GM18907 (cell line): ENCODE results near the gene TMEM242.
"Not testable (repeated sequence)": the region's sequence is repeated elsewhere in the genome, so short reads cannot be mapped to it uniquely, and the experiment has no call there.

ENCODE experiments used
- ATAC-seq: cut with Tn5 transposase; IDR thresholded peaks from one replicate; pipeline ENCODE4 v1.9.1; 2021; ENCODE audit warnings: mild to moderate bottlenecking, moderate library complexity; ENCODE audit not compliant: unreplicated experiment

The TMEM242 gene

GRCh38 chr6:157325069-157325805 lies 1.9 kb upstream of the TMEM242 start:
- no peak for ATAC-seq

DNA sequence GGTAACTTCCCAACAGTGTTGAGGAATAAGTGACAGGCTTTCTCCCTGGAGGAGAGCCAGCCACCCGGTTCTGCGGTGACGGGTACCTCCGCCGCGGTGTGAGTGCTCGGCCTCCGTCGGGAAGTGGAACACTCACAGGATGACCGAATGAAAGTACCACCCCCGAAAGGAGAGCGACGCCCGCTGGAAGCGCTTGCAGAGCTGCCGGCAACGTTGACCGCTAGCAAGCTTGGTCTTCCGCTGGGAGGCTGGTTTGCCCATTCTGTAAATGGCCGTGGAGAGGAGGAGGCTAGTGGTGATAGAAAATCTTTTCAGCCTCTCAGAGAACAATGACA lies 614 bp upstream of the TMEM242 start:
- peak; percentile 44 for ATAC-seq

DNA sequence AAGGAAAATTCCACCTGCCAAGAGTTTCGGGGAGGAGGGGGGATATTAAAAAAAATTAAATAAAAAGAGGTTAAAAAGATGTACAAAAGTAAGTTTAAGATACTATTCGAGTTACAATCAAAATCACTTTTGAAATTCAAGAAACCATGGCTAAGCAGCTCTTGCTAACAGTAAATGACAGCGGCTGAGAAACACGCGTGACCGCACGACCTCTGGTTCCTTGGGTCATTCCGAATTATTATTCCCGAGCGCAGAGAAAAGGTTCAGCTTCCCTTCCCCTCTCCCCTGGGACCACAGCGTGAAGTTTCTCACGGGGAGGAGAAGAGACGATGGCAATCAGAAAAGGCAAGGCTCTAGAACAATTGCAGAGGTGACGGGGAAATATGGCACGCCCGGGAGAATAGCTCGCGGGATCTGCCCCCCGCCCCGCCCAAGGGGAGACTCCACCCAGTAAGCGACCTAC lies 496 bp downstream of the TMEM242 start:
- no peak for ATAC-seq

DNA sequence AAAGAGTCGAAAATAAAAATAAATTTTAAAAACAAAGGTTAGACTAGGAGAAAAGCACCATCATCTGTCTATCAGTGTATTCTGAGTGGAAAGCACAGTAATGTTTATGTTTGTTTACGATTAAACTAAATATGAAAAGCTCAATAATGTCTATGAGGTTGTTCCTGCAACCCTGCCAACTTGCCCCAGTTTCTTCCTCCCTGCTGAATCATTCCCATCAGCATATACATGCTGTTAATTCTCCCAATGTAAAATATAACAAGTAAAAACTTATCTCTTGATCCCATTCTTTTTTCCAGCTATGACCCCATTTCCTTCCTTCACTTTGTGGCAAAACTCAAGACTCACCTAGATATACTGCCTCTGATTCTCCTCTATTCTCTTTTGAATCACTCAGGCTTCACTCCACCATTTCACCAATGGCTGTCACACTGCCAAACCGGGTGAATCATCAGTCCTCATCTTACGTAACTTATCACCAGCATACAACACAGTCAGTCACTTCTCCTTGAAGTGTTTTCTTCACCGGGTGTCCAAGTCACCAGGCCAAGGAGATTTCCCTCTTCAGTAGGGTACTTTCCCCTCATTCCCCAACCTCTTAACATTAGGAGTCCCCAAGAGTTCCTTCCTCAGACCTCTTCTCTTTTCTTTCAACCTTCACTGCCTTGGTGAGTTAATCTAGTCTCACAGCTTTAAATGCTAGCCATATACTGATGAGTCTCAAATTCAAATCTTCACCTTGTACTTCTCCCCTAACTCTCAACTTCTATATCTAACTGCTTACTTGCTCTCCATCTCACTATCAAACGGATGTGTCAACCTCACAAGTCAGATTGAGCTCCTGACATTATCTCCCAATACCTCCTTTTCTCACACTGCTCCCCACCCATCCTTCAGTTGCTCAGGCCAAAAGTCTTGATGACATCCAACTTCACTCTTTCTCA lies 6.2 kb downstream of the TMEM242 start:
- ATAC-seq = no peak

DNA sequence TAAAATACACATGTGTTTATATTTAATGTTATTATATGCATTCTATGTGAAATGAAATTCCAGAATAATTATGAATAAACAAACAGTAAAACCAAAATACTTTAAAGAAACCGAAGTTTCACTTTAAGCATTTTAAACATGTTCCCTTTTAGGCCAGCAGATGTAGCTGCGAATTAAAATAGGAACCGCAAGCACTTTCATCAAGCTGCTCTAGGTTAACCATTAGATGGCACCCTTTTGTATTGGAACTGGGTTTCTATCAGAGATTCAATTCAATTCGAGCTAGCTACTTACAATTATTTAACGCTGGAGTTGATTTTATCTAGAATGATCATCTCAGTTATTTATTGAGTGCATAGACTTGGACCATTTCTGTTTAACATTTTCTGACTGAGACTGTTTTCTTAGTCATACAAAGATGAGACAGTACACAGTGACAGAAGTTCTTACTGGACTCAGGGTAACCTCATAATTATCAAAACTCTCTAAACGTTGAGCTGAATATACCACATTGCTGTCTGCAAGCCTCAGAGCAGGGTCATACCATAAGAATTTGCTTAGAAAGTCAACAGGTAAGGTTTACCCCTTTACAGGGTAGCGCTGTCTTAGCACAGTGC lies 8.5 kb downstream of the TMEM242 start:
- peak; percentile 84 for ATAC-seq

DNA sequence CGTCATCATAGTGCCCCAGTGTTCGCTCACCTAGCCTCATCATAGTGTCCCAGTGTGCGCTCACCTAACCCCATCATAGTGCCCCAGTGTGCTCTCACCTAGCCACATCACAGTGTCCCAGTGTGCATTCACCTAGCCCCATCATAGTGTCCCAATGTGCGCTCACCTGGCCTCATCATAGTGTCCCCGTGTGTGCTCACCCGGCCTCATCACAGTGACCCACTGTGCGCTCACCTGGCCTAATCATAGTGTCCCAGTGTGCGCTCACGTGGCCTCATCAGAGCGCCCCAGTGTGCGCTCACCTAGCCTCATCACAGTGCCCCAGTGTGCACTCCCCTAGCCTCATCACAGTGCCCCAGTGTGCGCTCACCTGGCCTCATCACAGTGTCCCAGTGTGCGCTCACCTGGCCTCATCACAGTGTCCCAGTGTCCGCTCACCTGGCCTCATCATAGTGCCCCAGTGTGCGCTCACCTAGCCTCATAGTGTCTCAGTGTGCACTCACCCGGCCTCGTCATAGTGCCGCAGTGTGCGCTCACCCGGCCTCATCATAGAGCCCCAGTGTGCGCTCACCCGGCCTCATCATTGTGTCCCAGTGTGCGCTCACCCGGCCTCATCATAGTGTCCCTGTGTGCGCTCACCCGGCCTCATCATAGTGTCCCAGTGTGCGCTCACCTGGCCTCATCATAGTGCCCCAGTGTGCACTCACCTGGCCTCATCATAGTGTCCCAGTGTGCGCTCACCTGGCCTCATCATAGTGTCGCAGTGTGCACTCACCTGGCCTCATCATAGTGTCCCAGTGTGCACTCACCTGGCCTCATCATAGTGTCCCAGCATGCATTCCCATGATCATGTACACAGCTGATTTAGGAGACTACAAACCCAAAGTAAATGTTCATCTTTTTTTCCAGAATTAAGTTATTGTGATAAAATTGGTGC lies 9.5 kb downstream of the TMEM242 start:
- no peak for ATAC-seq

- no peak for ATAC-seq
Measured at GRCh38 chr6:157312757-157313156, 10.6 kb downstream of the TMEM242 start.

- not testable (repeated sequence) for ATAC-seq
Measured at GRCh38 chr6:157310693-157311092, 12.6 kb downstream of the TMEM242 start.

DNA sequence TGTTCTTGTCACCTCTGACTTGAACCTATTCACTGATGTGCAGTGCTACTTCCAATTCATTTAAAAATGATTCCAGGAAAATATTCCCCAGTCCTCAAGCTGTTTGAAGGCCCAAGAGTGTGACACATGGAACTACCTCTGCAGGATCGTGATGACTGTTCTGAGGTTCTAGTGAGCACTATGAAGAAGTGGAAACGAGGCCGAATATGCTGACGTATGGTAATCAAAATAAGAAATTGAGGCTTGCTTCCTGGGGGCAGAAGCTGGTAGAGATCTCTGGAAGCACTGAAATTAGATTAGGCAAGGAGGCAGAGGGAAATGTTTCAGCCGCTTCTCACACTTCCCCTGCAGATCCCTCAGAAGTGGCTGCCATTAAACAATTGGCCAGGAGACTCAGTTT lies 15.7 kb downstream of the TMEM242 start:
- ATAC-seq = no peak

GRCh38 chr6:157305670-157306653 lies 17.4 kb downstream of the TMEM242 start:
- no peak for ATAC-seq

GRCh38 chr6:157304899-157305663 lies 18.2 kb downstream of the TMEM242 start:
- ATAC-seq = no peak

GRCh38 chr6:157302736-157303135 lies 20.6 kb downstream of the TMEM242 start:
- ATAC-seq = no peak

DNA sequence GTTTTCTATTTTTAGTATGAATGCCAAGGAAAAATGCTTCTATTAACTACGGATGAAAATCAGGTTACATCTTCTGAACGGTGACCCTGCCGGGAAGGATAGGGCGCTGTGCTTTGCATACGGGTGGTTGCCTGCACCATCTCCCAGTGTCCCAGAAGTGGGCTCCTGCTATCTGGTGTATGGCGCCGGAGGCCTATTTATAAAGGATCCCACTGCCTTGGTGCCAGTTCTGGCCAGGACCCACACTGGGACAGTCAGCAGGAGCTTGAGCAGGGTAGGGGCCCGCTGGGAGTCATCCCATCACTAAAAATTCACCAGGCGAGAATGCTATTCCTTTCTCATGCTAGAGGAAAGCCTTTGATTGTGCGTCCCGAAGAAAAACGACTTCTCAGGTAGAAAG lies 22.9 kb downstream of the TMEM242 start:
- ATAC-seq = no peak

DNA sequence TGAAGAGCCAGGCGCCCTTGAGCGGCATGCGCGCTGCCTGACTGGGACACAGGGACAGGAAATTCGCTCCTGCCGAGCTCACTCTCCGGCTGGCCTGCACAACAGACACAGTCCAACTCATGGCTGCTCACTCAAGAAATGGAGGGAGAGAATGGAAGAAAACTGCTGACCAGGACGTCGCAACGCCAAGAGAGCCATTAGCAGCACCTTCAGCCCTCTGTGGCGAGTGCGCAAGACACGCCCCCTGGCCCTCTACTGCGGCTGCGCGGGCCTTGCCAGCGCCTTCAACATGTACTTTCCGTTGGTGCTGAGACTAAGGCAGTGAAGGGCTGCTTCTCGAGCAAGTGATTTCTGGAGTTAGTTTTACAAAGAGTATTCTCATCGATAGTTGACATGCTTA lies 23.3 kb downstream of the TMEM242 start:
- ATAC-seq = no peak

GRCh38 chr6:157298216-157298724 lies 25.0 kb downstream of the TMEM242 start:
- no peak for ATAC-seq

DNA sequence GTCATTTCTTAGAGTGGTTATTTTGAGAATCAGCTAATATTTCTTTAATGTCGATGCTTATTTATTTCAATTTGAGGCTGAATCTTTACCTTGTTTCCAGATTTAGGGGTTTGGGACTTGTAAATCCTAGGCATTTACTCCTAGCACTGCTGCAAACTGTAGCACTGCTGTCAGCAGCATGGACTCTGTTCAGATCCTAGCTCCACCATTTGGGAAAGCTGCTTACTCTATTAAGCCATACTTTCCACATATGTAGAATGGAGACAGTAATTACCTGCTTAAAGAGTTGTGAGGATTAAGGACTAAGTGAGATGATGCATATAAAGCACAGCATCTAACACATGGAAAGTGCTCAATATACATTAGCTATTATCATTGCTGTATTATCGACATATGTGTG lies 28.7 kb downstream of the TMEM242 start:
- ATAC-seq = no peak

DNA sequence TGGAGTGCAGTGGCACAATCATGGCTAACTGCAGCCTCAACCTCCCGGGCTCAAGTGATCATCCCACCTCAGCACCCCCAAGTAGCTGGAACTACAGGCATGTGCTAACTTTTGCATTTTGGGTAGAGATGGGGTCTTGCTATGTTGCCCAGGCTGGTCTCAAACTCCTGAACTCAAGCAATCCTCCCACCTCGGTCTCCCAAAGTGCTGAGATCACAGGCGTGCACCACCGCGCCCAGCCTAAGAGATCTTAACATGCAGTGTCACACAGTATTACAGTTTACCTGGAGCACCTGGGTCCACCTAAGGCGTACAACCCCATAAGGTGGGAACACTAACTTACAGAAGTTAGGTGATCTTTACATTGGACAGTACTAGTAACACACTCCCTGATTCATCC lies 29.5 kb downstream of the TMEM242 start:
- no peak for ATAC-seq

- no peak for ATAC-seq
Measured at GRCh38 chr6:157292202-157292601, 31.1 kb downstream of the TMEM242 start.
